ENCODE measurements around the gene SH3PXD2B. TPM values are rescaled to one million over a fixed set of nuclear protein-coding genes. Genes with fewer than 3 reads are reported as not detected.

Gene SH3PXD2B
- total and polyA plus RNA-seq, 8 donors = 4.2 to 24.9 (median 11.0) TPM

GRCh38 chr5:172441262-172441751 lies 13.0 kb downstream of the SH3PXD2B start:
- 65 to 70% methylated on average over 14 of the region's 14 CpGs for WGBS, 2 donors
- no peaks in the 10 kb centered on the region for H3K27me3 ChIP-seq
- FAIRE-seq = no peak
- peak in 3 of 4 donors; percentile 25 to 57 (median 51) for ATAC-seq
- intact Hi-C loops (cut with DNase I) = no loop called here
- H3K4me3 ChIP-seq = no peak overlapping the region
- DNase-seq = peak in 3 of 6 donors; percentile 60 to 84 (median 73)
- no peak overlapping the region for H3K27ac ChIP-seq
- no peaks in the 10 kb centered on the region for H3K9me3 ChIP-seq
- H3K4me1 ChIP-seq = peaks cover 11 to 35% (median 12%) of the 10 kb centered on the region in 3 donors
- TF ChIP-seq, protein P1, sequence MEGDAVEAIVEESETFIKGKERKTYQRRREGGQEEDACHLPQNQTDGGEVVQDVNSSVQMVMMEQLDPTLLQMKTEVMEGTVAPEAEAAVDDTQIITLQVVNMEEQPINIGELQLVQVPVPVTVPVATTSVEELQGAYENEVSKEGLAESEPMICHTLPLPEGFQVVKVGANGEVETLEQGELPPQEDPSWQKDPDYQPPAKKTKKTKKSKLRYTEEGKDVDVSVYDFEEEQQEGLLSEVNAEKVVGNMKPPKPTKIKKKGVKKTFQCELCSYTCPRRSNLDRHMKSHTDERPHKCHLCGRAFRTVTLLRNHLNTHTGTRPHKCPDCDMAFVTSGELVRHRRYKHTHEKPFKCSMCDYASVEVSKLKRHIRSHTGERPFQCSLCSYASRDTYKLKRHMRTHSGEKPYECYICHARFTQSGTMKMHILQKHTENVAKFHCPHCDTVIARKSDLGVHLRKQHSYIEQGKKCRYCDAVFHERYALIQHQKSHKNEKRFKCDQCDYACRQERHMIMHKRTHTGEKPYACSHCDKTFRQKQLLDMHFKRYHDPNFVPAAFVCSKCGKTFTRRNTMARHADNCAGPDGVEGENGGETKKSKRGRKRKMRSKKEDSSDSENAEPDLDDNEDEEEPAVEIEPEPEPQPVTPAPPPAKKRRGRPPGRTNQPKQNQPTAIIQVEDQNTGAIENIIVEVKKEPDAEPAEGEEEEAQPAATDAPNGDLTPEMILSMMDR (IDR thresholded peaks at IDR 0.05) = no peak
- no peaks in the 10 kb centered on the region for H3K36me3 ChIP-seq

DNA sequence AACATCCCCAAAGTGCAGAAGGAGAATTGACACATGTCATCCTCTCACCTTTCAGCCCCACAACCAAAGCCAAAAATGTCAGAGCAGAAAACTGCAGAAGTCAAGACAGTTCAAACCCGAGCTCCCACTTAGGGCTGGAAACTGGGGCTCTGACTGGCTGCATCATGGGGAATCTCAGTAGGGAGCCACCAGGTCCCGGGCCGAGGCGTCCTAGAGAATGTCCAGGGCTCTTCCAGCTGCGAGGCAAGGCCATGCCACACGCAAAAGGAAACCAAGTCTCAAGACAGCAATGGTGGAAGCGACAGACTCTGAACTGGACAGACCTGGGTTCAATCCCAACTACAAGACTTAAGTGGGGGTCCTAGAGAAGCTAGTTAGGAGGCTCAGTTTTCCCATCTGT lies 13.8 kb downstream of the SH3PXD2B start:
- ATAC-seq (no peak), FAIRE-seq (no peak), DNase-seq (no peak)
- Histone ChIP-seq H3K9me3 (no peaks in the 10 kb centered on the region), H3K27me3 (no peaks in the 10 kb centered on the region), H3K27ac (no peak overlapping the region), H3K36me3 (no peaks in the 10 kb centered on the region), H3K4me1 (peaks cover 11 to 35% (median 12%) of the 10 kb centered on the region in 3 donors), H3K4me3 (no peak overlapping the region)
- WGBS, 2 donors = 96 to 98% methylated on average over 7 of the region's 7 CpGs
- intact Hi-C loops (cut with DNase I) = no loop called here
- TF ChIP-seq, protein P1 (IDR thresholded peaks at IDR 0.05) = no peak

DNA sequence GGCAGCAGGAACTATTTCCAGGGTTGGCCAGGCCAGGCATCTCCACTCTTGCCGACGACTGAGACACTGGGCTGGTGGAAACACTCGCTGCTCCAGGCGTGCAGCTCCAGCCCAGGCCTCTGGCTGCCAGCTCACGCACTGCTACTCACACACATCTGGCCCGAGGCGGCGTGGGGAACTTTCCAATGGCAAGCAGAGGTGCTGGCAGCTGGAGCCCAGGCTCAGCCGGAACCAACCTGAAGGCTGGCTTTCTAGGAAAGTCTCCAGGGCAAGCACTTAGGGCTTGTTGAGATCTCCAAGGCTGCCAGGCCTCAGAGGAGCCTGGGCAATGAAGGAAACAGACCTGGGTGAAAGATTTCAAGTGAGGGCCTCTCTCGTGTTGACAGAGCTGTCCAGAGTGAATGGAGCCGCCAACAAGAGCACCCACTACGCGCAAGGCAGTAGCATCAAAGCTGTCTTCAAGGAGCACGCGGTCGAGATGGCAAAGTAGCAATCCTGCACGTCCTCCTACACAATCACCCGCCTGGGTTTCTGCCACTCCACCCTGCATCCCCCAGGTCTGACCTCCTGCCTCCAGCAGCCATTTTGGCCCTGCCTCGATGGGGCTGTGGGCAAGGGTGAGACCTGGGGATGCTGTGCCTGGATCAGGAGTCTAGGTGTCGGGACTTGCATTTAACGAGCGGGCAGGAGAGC lies 14.4 kb downstream of the SH3PXD2B start:
- Histone ChIP-seq H3K36me3 (no peaks in the 10 kb centered on the region), H3K27me3 (no peaks in the 10 kb centered on the region), H3K27ac (no peak overlapping the region), H3K4me3 (no peak overlapping the region), H3K4me1 (peaks cover 11 to 34% (median 12%) of the 10 kb centered on the region in 3 donors), H3K9me3 (no peaks in the 10 kb centered on the region)
- intact Hi-C loops (cut with DNase I) = no loop called here
- 80 to 87% methylated on average over 22 of the region's 22 CpGs for WGBS, 2 donors
- ATAC-seq (no peak), FAIRE-seq (no peak), DNase-seq (no peak)
- TF ChIP-seq, protein P1 (IDR thresholded peaks at IDR 0.05) = no peak

DNA sequence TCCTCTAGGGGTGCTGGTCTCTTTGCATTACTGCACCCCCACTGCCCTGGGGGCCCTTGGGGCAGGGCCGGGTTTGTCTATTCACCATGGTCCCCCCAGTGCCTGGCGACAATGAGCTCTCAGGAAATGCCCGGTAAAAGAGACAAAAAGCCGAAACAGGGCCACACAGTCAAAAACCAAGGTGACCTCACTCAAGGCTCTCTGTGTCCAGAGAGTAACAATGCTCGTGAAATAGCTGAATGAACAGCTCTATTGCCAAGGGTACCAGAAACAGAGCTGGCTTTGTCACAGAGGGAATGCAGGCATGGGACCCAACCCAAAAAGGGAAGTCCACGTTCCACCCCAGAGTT lies 16.0 kb downstream of the SH3PXD2B start:
- ATAC-seq (peak in 3 of 4 donors; percentile 29 to 67 (median 47)), FAIRE-seq (no peak), DNase-seq (no peak)
- TF ChIP-seq, protein P1 (IDR thresholded peaks at IDR 0.05) = no peak
- Histone ChIP-seq H3K9me3 (no peaks in the 10 kb centered on the region), H3K27me3 (no peaks in the 10 kb centered on the region), H3K4me3 (no peak overlapping the region), H3K36me3 (no peaks in the 10 kb centered on the region), H3K27ac (peak overlapping the region in 3 of 4 donors; percentile 44 to 66 (median 60)), H3K4me1 (peaks cover 0 to 17% (median 4%) of the 10 kb centered on the region in 3 donors)
- 38 to 51% methylated on average over 6 of the region's 6 CpGs for WGBS, 2 donors
- intact Hi-C loops (cut with DNase I) = no loop called here
